OCI-LY3 (cell line): ENCODE measurements around the gene SETBP1.

Experiments used
- H2AFZ ChIP-seq: fragments of 200-600, 300-600 bp; shearing (Covaris generic); 2 replicates; pipeline ENCODE4 v1.6.0; 2014; ENCODE audit warnings: antibody characterized with exemption, low read depth, low read length
- H3K27ac ChIP-seq: fragments of 200-600, 300-600 bp; sonication (generic); 2 replicates; pipeline ENCODE4 v1.5.1; 2014; ENCODE audit warnings: mild to moderate bottlenecking, low read length, moderate library complexity, mixed read lengths
- H3K27me3 ChIP-seq: fragments of 200-600, 300-600 bp; sonication (generic); 2 replicates; pipeline ENCODE4 v1.6.1; 2014; ENCODE audit warnings: low read depth, low read length, mixed read lengths
- H3K36me3 ChIP-seq: fragments of 200-600, 300-600 bp; sonication (generic); replicated peaks from 2 replicates; pipeline ENCODE3; 2014; ENCODE audit warnings: low read depth, low read length, mixed read lengths
- H3K4me1 ChIP-seq: fragments of 300-600, 200-600 bp; sonication (generic); 2 replicates; pipeline ENCODE4 v1.6.1; 2014; ENCODE audit warnings: low read length, mixed read lengths
- H3K4me2 ChIP-seq: fragments of 200-600, 300-600 bp; sonication (generic); 2 replicates; pipeline ENCODE4 v1.6.1; 2014; ENCODE audit warnings: low read length, mixed read lengths
- H3K4me3 ChIP-seq: fragments of 300-600, 200-600 bp; sonication (generic); 2 replicates; pipeline ENCODE4 v1.5.1; 2014; ENCODE audit warnings: antibody characterized with exemption, mild to moderate bottlenecking, low read length, moderate library complexity
- H3K79me2 ChIP-seq: fragments of 300-600, 200-600 bp; shearing (Covaris generic); 2 replicates; pipeline ENCODE4 v1.6.1; 2014; ENCODE audit warnings: mild to moderate bottlenecking, low read length, mixed read lengths
- H3K9ac ChIP-seq: fragments of 300-600, 200-600 bp; shearing (Covaris generic); 2 replicates; pipeline ENCODE4 v1.6.0; 2014; ENCODE audit warnings: mild to moderate bottlenecking, low read length, moderate library complexity
- H3K9me3 ChIP-seq: fragments of 200-600, 300-600 bp; shearing (Covaris generic); 2 replicates; pipeline ENCODE4 v1.6.1; 2014; ENCODE audit warnings: low read length, mixed read lengths; ENCODE audit not compliant: insufficient read depth
- H4K20me1 ChIP-seq: fragments of 200-600, 300-600 bp; sonication (generic); 2 replicates; pipeline ENCODE4 v1.6.1; 2016; ENCODE audit warnings: low read length, mixed read lengths; ENCODE audit not compliant: insufficient read depth
- CTCF ChIP-seq: fragments of 200-600, 300-600 bp; sonication (generic); IDR thresholded peaks from 2 replicates; pipeline ENCODE4 v1.5.1; 2014; ENCODE audit warnings: antibody characterized with exemption, low read length, low read depth
- EZH2phosphoT487 ChIP-seq: fragments of 200-600 bp; shearing (Covaris generic); IDR thresholded peaks from 2 replicates; pipeline ENCODE4 v1.6.1; 2018; ENCODE audit warnings: antibody characterized with exemption, mixed run types, low read depth

The SETBP1 gene

GRCh38 chr18:44915213-44915612 is 234.5 kb downstream of the SETBP1 start:
- H3K4me3 ChIP-seq: no peak overlapping the region
- H3K27ac ChIP-seq: no peak overlapping the region
- no peak overlapping the region for H3K9ac ChIP-seq
- no peaks in the 10 kb centered on the region for H3K36me3 ChIP-seq
- no peaks in the 10 kb centered on the region for H4K20me1 ChIP-seq
- no peak overlapping the region for H3K4me2 ChIP-seq
- H2AFZ ChIP-seq: no peak overlapping the region
- no peaks in the 10 kb centered on the region for H3K27me3 ChIP-seq
- H3K4me1 ChIP-seq: peaks cover 34% of the 10 kb centered on the region
- no peak for TF ChIP-seq CTCF
- TF ChIP-seq EZH2phosphoT487: no peak
- H3K79me2 ChIP-seq: no peaks in the 10 kb centered on the region
- no peaks in the 10 kb centered on the region for H3K9me3 ChIP-seq

- Histone ChIP-seq H3K9ac (no peak overlapping the region), H3K27me3 (no peaks in the 10 kb centered on the region), H3K79me2 (no peaks in the 10 kb centered on the region), H4K20me1 (no peaks in the 10 kb centered on the region), H3K4me3 (no peak overlapping the region), H3K27ac (no peak overlapping the region), H3K9me3 (no peaks in the 10 kb centered on the region), H2AFZ (no peak overlapping the region), H3K4me2 (no peak overlapping the region), H3K36me3 (no peaks in the 10 kb centered on the region), H3K4me1 (peaks cover 29% of the 10 kb centered on the region)
- TF ChIP-seq EZH2phosphoT487 (no peak), CTCF (no peak)
Measured at GRCh38 chr18:44915661-44916060, 235.0 kb downstream of the SETBP1 start.

GRCh38 chr18:44916429-44917207 is 235.9 kb downstream of the SETBP1 start:
- Histone ChIP-seq H2AFZ (no peak overlapping the region), H3K79me2 (no peaks in the 10 kb centered on the region), H3K4me1 (peaks cover 20% of the 10 kb centered on the region), H3K27me3 (no peaks in the 10 kb centered on the region), H4K20me1 (no peaks in the 10 kb centered on the region), H3K9ac (no peak overlapping the region), H3K9me3 (no peaks in the 10 kb centered on the region), H3K27ac (no peak overlapping the region), H3K36me3 (no peaks in the 10 kb centered on the region), H3K4me3 (no peak overlapping the region), H3K4me2 (no peak overlapping the region)
- TF ChIP-seq CTCF (no peak), EZH2phosphoT487 (no peak)

GRCh38 chr18:44917216-44918141 is 236.8 kb downstream of the SETBP1 start:
- H3K27me3 ChIP-seq: no peaks in the 10 kb centered on the region
- H2AFZ ChIP-seq: no peak overlapping the region
- H3K4me3 ChIP-seq: no peak overlapping the region
- H3K27ac ChIP-seq: no peak overlapping the region
- TF ChIP-seq CTCF: no peak
- no peak overlapping the region for H3K4me2 ChIP-seq
- no peaks in the 10 kb centered on the region for H3K36me3 ChIP-seq
- H3K9ac ChIP-seq: no peak overlapping the region
- H3K4me1 ChIP-seq: peaks cover 11% of the 10 kb centered on the region
- H4K20me1 ChIP-seq: no peaks in the 10 kb centered on the region
- no peaks in the 10 kb centered on the region for H3K9me3 ChIP-seq
- H3K79me2 ChIP-seq: no peaks in the 10 kb centered on the region
